K562 (cell line): ENCODE measurements around the gene NCOA3. TPM values are rescaled to one million over a fixed set of nuclear protein-coding genes. Genes with fewer than 3 reads are reported as not detected.
A peak's percentile ranks its signal among the peaks of the same experiment; 100 is the strongest.
"Not testable (repeated sequence)": the region's sequence is repeated elsewhere in the genome, so short reads cannot be mapped to it uniquely, and the experiment has no call there.

Experiments used
- ATAC-seq: fragments of 200-7000 bp; cut with Tn5 transposase; 3 replicates; pipeline ENCODE4 v1.9.1; 2020; ENCODE audit warnings: moderate library complexity
- BruUV-seq: library from RNA; stranded (reverse); fragments of 400-500 nt; replicated peaks from 2 replicates; lab custom pipeline; 2021; lab: Mats Ljungman, UMichigan
- CTCF ChIA-PET: fragments of 300-600 bp; formaldehyde crosslinking; extraction: SDS; loops from one replicate; lab custom pipeline; 2021; ENCODE audit warnings: low intra/inter-chr PET ratio; lab: Yijun Ruan, JAX
- POLR2A ChIA-PET: fragments of 300-600, 350-650 bp; sonication (Branson Sonifier 250); formaldehyde crosslinking; extraction: SDS; loops from one replicate; lab custom pipeline; 2021; ENCODE audit warnings: antibody characterized with exemption, inconsistent platforms; lab: Yijun Ruan, JAX
- DNase-seq, 4 experiments: peaks; one replicate each; pipeline versions ENCODE4 v3.0.0 to v3.0.0-alpha.2; 2011 to 2018; ENCODE audit warnings: low spot score in 3 of 4, mixed read lengths in 3 of 4; ENCODE audit errors: extremely low read depth in 1 of 4
- FAIRE-seq: peaks from 2 replicates; lab custom pipeline; 2011; peaks lifted over from hg19 to GRCh38; lab: Jason Lieb, UNC
- H2AFZ ChIP-seq: 2 replicates; pipeline ENCODE4 v1.6.0; 2011; ENCODE audit warnings: low read depth, low read length, control low read depth, inconsistent platforms
- H3K27ac ChIP-seq: fragments of 200-600 bp; 3 replicates; pipeline ENCODE4 v1.8.0; 2011; ENCODE audit warnings: low read depth, mild to moderate bottlenecking, control low read depth, inconsistent platforms, low read length, moderate library complexity, mixed read lengths; ENCODE audit errors: extremely low read depth
- H3K27me3 ChIP-seq, 2 experiments: fragments of 300-600 bp in 1 of 2; 2 replicates in 1 of 2; 3 replicates in 1 of 2; pipeline versions ENCODE4 v1.6.0 to v1.8.0; 2011; ENCODE audit warnings: inconsistent platforms in 2 of 2, low read length in 2 of 2, mild to moderate bottlenecking in 1 of 2, mixed read lengths in 1 of 2, moderate library complexity in 1 of 2; ENCODE audit not compliant: control insufficient read depth in 2 of 2, insufficient read depth in 2 of 2
- H3K36me3 ChIP-seq: fragments of 300-600 bp; 3 replicates; pipeline ENCODE4 v1.8.0; 2011; ENCODE audit warnings: mild to moderate bottlenecking, low read length, inconsistent platforms; ENCODE audit not compliant: control insufficient read depth, insufficient read depth
- H3K4me1 ChIP-seq, 2 experiments: fragments of 200-600 bp in 1 of 2; replicated peaks in 1 of 2; 2 replicates in 1 of 2; 3 replicates in 1 of 2; pipeline versions ENCODE4 v1.5.1 to v1.8.0; 2011; ENCODE audit warnings: inconsistent platforms in 2 of 2, low read length in 2 of 2, mild to moderate bottlenecking in 1 of 2, mixed read lengths in 1 of 2, moderate library complexity in 1 of 2; ENCODE audit not compliant: control insufficient read depth in 2 of 2, insufficient read depth in 2 of 2
- H3K4me2 ChIP-seq: 2 replicates; pipeline ENCODE4 v1.6.1; 2011; ENCODE audit warnings: low read length, control low read depth, inconsistent platforms, mixed read lengths; ENCODE audit not compliant: insufficient read depth
- H3K4me3 ChIP-seq: fragments of 200-600 bp; sonication (generic), shearing (Covaris generic); 2 replicates; pipeline ENCODE4 v1.5.1; 2016; ENCODE audit warnings: control low read depth, inconsistent platforms
- H3K79me2 ChIP-seq: fragments of 200-600 bp; 3 replicates; pipeline ENCODE4 v1.8.0; 2011; ENCODE audit warnings: low read length, inconsistent platforms; ENCODE audit not compliant: control insufficient read depth, insufficient read depth
- H3K9ac ChIP-seq, 2 experiments: 2 replicates each; pipeline versions ENCODE4 v1.6.0 to v1.6.1; 2011; ENCODE audit warnings: low read depth in 2 of 2, low read length in 2 of 2, control low read depth in 1 of 2, inconsistent platforms in 1 of 2, mild to moderate bottlenecking in 1 of 2, mixed read lengths in 1 of 2; ENCODE audit not compliant: insufficient read depth in 1 of 2
- H3K9me1 ChIP-seq: one replicate; pipeline ENCODE4 v1.6.0; 2011; ENCODE audit warnings: inconsistent platforms, mild to moderate bottlenecking, low read length, moderate library complexity; ENCODE audit not compliant: control insufficient read depth, insufficient read depth
- H3K9me3 ChIP-seq: replicated peaks from 2 replicates; pipeline ENCODE4 v1.5.1; 2011; ENCODE audit warnings: low read depth, low read length, inconsistent platforms; ENCODE audit not compliant: control insufficient read depth, insufficient read depth
- H4K20me1 ChIP-seq: replicated peaks from 2 replicates; pipeline ENCODE4 v1.6.1; 2011; ENCODE audit warnings: low read length, inconsistent platforms, mixed read lengths; ENCODE audit not compliant: control insufficient read depth, insufficient read depth
- ZBTB11 ChIP-seq, 3 experiments: fragments of 200-800 bp in 1 of 3; fragments of 250-450 bp in 1 of 3; fragments of 450-650 bp in 1 of 3; sonication (Bioruptor Pico) in 1 of 3; sonication (Bioruptor generic) in 1 of 3; formaldehyde crosslinking in 1 of 3; IDR thresholded peaks; 2 replicates each; pipeline versions ENCODE4 v1.6.1 to v1.8.0; 2016 to 2022; ENCODE audit warnings: mild to moderate bottlenecking in 2 of 3, missing genetic modification characterization in 2 of 3, missing compliant biosample characterization in 1 of 3, moderate library complexity in 1 of 3
- WGBS: fragments of 100-300 bp; shearing (Covaris generic); methylation state at CpG from one replicate; pipeline ENCODE4 v1.1.6; 2016; ENCODE audit warnings: low coverage, mixed read lengths; ENCODE audit not compliant: insufficient coverage; ENCODE audit errors: missing lambda C conversion rate; 5-methylcytosine and 5-hydroxymethylcytosine counted together
- in situ Hi-C: fragments of 300-500 bp; cut with MboI; formaldehyde crosslinking; loops from 4 replicates; pipeline ENCODE4 v1.15.0; 2018; ENCODE audit warnings: inconsistent platforms, mixed read lengths
- intact Hi-C: fragments of 100-400 bp; cut with micrococcal nuclease; formaldehyde crosslinking; loops from 2 replicates; pipeline ENCODE4 v1.14.2; 2022
- polyA plus RNA-seq, 8 experiments: library from polyadenylated mRNA; depleted of rRNA in 4 of 8; stranded (reverse) in 5 of 8; unstranded in 3 of 8; fragments of >200 nt; fragmentation: Nextera tagmentation in 2 of 8; fragmentation: Illumina TruSeq in 1 of 8; extraction: Ambion mirVana in 2 of 8; extraction: Trizol in 1 of 8; gene quantifications; 2 replicates each; pipeline versions ENCODE4 v1.2.1 to v1.2.3, GENCODE V29; 2011 to 2014; ENCODE audit warnings: inconsistent platforms in 1 of 8, missing spikeins in 1 of 8
- total RNA-seq, 7 experiments: library from RNA; depleted of rRNA in 6 of 7; stranded (reverse); fragments of >200 nt in 6 of 7; fragmentation: Illumina TruSeq in 2 of 7; extraction: Trizol in 2 of 7; gene quantifications; 2 replicates each; pipeline versions ENCODE4 v1.2.1 to v1.2.3, GENCODE V29; 2011 to 2021; ENCODE audit warnings: low replicate concordance in 1 of 7

The NCOA3 gene
- total and polyA plus RNA-seq, 9 of the 15 experiments (the other 6 are each of a cell fraction or from before 2014, with no cell fraction given) = 3.2 to 24.3 (median 14.4) TPM

- intact Hi-C loops, H3K27me3 ChIP-seq, H3K9me3 ChIP-seq, H3K27ac ChIP-seq, BruUV-seq, CTCF ChIA-PET, H3K36me3 ChIP-seq, H3K79me2 ChIP-seq, DNase-seq, FAIRE-seq, H2AFZ ChIP-seq, H3K4me3 ChIP-seq, H3K4me1 ChIP-seq, in situ Hi-C loops, H3K9me1 ChIP-seq, H3K4me2 ChIP-seq, H3K9ac ChIP-seq, ATAC-seq, H4K20me1 ChIP-seq: not testable (repeated sequence)
- TF ChIP-seq ZBTB11 (CRISPR knock-in tag; IDR thresholded peaks at IDR 0.05) = peak in 1 of 3 experiments; percentile 25; a peak in 1 of 6 replicates
- POLR2A ChIA-PET = interaction anchor here (0.5 to 2.0 kb wide), 5 partner anchors 10 to 1292 kb away, joined by 3 to 6 read pairs (median 3); no protein-coding TSS in a partner anchor
- 98% methylated on average over 10 of the region's 10 CpGs for WGBS
Measured at GRCh38 chr20:47595138-47595537, 93.5 kb downstream of the NCOA3 start.
